GM18507 (cell line): ENCODE measurements around the gene UNC45A.
"Not testable (repeated sequence)": the region's sequence is repeated elsewhere in the genome, so short reads cannot be mapped to it uniquely, and the experiment has no call there.

ENCODE experiments used
- DNase-seq: peaks from one replicate; pipeline ENCODE4 v3.0.0; 2011; ENCODE audit warnings: low read depth; ENCODE audit not compliant: insufficient read length; ENCODE audit errors: extremely low spot score
- FAIRE-seq: peaks from 2 replicates; lab custom pipeline; 2011; peaks lifted over from hg19 to GRCh38; lab: Jason Lieb, UNC

Gene UNC45A

GRCh38 chr15:90902040-90902839 lies 32.8 kb upstream of the UNC45A start:
- FAIRE-seq (peak; percentile 74), DNase-seq (peak; percentile 86)

GRCh38 chr15:90902840-90903732 lies 32.0 kb upstream of the UNC45A start, which contains the start of gene MAN2A2:
MAN2A2 (plus strand) TSS chr15:90903302; CDS start chr15:90904208, 906 bp downstream.
- DNase-seq, result peak; percentile 80
- peak; percentile 82 for FAIRE-seq

GRCh38 chr15:90903733-90904536 lies 31.1 kb upstream of the UNC45A start:
- DNase-seq, result no peak
- no peak for FAIRE-seq

- FAIRE-seq (no peak), DNase-seq (no peak)
Measured at GRCh38 chr15:90904746-90905145, 30.3 kb upstream of the UNC45A start.

- no peak for DNase-seq
- no peak for FAIRE-seq
Measured at GRCh38 chr15:90905306-90906180, 29.5 kb upstream of the UNC45A start.

- FAIRE-seq (no peak), DNase-seq (no peak)
Measured at GRCh38 chr15:90906181-90906849, 28.8 kb upstream of the UNC45A start.

GRCh38 chr15:90907051-90907660 lies 27.9 kb upstream of the UNC45A start:
- no peak for FAIRE-seq
- DNase-seq, result no peak

GRCh38 chr15:90907838-90908507 lies 27.1 kb upstream of the UNC45A start:
- DNase-seq, result no peak
- no peak for FAIRE-seq

GRCh38 chr15:90909449-90909848 lies 25.6 kb upstream of the UNC45A start:
- not testable (repeated sequence) for DNase-seq, FAIRE-seq

- FAIRE-seq, result no peak
- DNase-seq, result no peak
Measured at GRCh38 chr15:90909976-90910375, 25.1 kb upstream of the UNC45A start.

- DNase-seq (no peak), FAIRE-seq (no peak)
Measured at GRCh38 chr15:90910441-90911301, 24.4 kb upstream of the UNC45A start.

GRCh38 chr15:90911302-90911623 lies 23.8 kb upstream of the UNC45A start:
- DNase-seq (no peak), FAIRE-seq (no peak)

GRCh38 chr15:90911906-90912769 lies 22.9 kb upstream of the UNC45A start:
- FAIRE-seq, result no peak
- DNase-seq, result no peak

- FAIRE-seq (no peak), DNase-seq (no peak)
Measured at GRCh38 chr15:90912770-90913075, 22.4 kb upstream of the UNC45A start.

GRCh38 chr15:90913398-90913944 lies 21.6 kb upstream of the UNC45A start:
- no peak for FAIRE-seq
- DNase-seq, result no peak
